Cortex of kidney (tissue), 1 donor: ENCODE results near the gene FES.
"Not testable (repeated sequence)": the region's sequence is repeated elsewhere in the genome, so short reads cannot be mapped to it uniquely, and the experiment has no call there.

Experiments
- DNase-seq: peaks from one replicate; lab custom pipeline; 2025; lab: John Stamatoyannopoulos, UW

The FES gene

GRCh38 chr15:90910441-90911301, 26.4 kb downstream of the FES start:
- no peak for DNase-seq

DNA sequence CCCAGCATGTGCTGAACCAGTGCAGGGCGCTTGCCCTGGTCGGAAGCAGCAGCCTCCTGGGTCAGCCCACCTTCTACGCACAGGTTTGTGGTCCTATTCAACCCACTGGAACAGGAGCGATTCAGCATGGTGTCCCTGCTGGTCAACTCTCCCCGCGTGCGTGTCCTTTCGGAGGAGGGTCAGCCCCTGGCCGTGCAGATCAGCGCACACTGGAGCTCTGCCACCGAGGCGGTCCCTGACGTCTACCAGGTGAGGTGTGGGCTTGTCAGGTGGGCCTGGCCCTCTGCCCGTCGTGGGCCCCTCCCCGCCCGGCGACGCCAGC, 27.0 kb downstream of the FES start:
- no peak for DNase-seq

- DNase-seq = no peak
These were observed 27.8 kb downstream of the FES start for GRCh38 chr15:90911906-90912769.

- no peak for DNase-seq
These were observed 28.4 kb downstream of the FES start for GRCh38 chr15:90912770-90913075.

DNA sequence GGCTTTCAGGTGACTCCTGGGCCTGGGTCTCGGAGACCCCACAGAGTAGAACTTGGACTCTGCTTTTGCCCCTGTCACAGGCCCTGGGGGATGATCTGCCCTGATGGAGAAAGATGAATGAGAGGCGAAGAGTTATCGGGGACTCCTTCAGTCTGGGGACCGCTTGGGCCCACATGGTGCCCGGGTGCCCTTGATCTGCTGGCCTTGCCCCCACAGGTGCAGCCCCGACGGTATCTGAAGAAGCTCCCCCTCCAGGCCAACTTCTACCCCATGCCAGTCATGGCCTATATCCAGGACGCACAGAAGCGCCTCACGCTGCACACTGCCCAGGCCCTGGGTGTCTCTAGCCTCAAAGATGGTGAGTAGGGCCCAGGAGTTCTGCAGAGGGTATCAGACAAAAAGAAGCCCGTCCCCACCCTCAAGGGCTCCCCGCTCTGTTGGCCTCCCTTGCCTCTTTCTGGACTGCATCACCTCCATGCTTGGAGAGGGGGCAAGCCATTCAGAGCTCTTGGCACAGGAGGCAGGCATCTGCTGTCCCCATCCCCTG, 29.2 kb downstream of the FES start:
- no peak for DNase-seq

DNA sequence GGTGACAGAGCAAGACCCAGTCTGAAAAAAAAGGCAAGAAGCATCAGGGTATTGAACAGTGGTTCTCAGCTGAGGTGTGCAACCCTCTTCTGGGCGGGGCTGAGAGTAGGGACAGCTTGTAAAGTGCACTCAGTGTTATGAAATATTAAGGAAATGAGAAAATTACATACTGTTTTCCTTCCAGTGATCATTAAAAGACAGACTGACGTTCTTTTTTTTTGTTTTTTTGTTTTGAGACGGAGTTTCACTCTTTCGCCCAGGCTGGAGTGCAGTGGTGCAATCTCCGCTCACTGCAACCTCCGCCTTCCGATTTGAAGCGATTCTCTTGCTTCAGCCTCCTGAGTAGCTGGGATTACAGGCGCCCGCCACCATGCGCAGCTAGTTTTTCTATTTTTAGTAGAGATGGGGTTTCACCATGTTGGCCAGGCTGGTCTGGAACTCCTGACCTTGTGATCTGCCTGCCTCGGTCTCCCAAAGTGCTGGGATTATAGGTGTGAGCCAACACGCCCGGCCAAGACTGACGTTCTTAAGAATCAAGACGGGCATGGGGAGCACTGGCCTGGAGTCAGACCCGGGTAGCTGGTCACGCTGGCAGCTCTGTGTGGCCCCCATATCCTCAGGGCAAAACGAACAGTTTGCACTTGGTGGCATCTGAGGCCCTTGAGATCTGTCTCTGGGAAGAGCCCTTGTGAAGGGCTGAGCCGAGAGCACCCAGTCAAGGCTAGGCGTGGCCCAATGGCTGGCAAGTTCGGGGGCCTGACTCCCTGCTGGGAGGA, 30.2 kb downstream of the FES start:
- no peak for DNase-seq

DNA sequence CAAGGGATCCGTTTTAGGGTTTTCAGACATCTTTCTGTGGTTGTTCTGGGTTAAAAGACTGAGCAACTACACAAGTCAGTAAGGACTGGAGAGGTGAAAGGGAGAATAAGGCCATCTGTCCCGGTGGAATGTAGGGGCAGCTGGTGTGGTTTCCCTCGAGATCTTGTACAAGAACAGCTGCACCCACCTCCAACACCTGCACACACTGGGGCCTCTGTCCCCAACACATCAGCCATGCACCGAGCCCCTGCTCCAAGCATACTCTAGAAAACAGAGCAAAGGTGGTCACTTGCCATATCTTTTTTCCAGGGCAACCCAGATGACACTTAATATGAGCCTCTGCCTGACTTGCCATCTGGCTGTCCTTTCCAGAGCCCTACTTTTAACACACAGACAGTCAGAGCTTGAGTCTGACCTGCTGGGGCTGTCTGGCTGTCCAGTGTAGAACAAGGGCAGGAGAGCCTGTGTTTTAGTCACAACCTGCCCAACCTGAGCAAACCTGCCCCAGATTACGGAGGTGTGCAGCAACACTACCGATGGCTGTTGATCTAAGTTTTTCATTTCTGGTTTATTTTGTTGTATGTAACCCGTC, 31.0 kb downstream of the FES start:
- no peak for DNase-seq

- DNase-seq = no peak
These were observed 31.6 kb downstream of the FES start for GRCh38 chr15:90915808-90916440.

GRCh38 chr15:90916461-90916860, 32.2 kb downstream of the FES start:
- no peak for DNase-seq

- DNase-seq = no peak
These were observed 33.3 kb downstream of the FES start for GRCh38 chr15:90917569-90917968.

DNA sequence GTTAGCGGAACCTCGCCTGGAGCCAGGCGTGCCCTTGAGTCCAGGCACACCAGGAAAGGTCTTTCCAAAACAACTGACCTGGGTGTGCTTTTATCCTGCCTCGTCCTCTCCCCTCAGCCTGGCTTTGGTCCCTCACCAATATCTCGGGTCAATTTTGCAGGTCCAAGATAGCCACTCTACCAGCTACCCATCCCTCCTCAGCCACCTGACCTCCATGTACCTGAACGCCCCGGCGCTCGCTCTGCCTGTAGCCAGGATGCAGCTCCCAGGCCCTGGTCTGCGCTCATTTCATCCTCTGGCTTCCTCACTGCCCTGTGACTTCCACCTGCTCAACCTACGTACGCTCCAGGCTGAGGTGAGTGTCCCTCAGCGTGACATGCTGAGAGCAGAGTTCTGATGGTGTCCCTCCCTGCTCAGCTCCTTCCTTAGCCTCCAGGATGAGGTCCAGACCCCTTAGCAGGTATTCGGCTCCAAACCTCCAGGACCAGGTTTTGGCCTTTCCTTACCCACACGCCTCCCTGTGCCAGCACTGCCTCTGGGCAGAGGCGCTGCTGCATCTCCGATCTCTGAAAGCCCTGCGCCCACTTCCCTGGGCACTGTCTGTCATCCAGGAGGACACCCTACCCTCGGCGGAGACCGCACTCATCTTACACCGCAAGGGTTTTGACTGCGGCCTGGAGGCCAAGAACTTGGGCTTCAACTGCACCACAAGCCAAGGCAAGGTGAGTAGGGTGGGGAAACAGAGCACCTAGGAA, 33.9 kb downstream of the FES start:
- no peak for DNase-seq

GRCh38 chr15:90918835-90919234, 34.5 kb downstream of the FES start:
- DNase-seq = no peak

- DNase-seq = no peak
These were observed 37.6 kb downstream of the FES start for GRCh38 chr15:90921887-90922286.

DNA sequence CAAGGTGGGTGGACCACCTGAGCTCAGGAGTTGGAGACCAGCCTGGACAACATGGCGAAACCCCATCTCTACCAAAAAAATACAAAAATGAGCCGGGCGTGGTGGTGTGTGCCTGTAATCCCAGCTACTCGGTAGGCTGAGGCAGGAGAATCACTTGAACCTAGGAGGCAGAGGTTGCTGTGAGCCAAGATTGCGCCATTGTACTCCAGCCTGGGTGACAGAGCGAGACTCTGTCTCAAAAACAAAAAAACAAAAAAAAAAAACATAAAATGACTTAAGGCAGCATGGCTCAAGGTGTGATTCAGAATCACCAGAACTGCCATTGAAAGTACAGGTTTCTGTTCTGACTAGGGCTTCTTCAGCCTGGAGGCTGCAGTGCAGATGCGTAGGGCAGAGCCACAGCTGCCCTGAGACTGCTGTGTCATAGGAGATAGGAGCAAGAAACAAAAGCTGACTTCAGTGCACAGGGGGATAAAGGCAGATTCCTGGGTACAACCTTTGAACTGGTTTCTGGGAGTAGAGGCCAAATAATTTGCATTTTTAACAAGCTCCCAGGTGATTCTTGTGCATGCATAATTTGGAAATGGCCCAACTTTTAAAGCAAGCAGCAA, 38.5 kb downstream of the FES start:
- not testable (repeated sequence) for DNase-seq

GRCh38 chr15:90924375-90924774, 40.1 kb downstream of the FES start:
- no peak for DNase-seq

- DNase-seq = not testable (repeated sequence)
These were observed 42.5 kb downstream of the FES start for GRCh38 chr15:90926766-90927165.

DNA sequence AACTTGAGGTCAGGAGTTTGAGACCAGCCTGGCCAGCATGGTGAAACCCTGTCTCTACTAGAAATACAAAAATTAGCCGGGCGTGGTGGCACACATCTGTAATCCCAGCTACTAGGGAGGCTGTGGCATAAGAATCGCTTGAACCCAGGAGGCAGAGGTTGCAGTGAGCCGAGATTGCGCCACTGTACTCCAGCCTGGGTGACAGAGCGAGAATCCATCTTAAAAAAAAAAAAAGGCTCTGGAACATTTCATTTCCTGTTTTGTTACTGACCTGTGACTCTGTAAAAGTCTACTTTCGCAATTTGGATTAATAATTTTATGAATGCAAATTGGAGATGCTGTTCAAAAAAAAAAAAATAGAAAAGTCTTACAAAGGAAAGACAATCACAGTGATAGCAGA, 43.8 kb downstream of the FES start:
- not testable (repeated sequence) for DNase-seq

DNA sequence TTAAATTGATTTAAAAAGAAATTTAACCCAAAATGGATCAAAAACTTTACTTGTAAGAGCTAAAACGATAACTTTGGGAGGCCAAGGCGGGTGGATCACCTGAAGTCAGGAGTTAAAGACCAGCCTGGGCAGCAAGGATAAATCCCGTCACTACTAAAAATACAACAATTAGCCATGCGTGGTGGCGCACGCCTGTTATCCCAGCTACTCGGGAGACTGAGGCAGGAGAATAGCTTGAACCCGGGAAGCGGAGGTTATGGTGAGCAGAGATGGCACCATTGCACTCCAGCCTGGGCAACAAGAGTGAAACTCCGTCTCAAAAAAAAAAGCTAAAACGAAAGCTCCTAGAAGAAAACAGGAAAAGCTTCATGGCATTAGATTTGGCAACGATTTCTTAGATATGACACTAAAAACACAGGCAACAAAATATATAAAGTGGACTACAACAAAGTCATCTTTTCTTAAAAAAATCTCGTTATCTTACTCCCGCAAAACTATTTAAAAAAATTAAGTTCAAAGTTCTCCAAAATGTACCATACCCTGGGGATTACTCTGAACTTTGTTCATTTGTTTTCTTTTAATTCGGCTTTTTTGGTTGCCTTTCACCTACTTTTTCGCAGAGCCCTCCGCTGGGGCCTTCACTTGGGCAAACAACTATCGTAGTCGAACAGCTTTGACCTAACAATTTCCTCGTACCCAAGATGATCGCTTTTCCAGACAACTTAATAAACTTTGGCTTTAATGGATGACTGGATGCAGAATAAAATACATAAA, 45.1 kb downstream of the FES start:
- DNase-seq = no peak

- no peak for DNase-seq
These were observed 46.7 kb downstream of the FES start for GRCh38 chr15:90930861-90931574.
